Activated CD8-positive, alpha-beta memory T cell treated with anti-CD3 and anti-CD28 coated beads, Interleukin-2, amount 50 U/mL, for 48 hours (primary cell): ENCODE results near the gene SLC38A9.
"Not testable (repeated sequence)": the region's sequence is repeated elsewhere in the genome, so short reads cannot be mapped to it uniquely, and the experiment has no call there.

Source experiments
- DNase-seq: peaks from one replicate; pipeline ENCODE4 v3.0.0-alpha.2; 2020

Gene SLC38A9

GRCh38 chr5:55608595-55609349 lies 103.4 kb downstream of the SLC38A9 start:
- no peak for DNase-seq

GRCh38 chr5:55607309-55607708 lies 104.8 kb downstream of the SLC38A9 start:
- DNase-seq, result not testable (repeated sequence)

DNA sequence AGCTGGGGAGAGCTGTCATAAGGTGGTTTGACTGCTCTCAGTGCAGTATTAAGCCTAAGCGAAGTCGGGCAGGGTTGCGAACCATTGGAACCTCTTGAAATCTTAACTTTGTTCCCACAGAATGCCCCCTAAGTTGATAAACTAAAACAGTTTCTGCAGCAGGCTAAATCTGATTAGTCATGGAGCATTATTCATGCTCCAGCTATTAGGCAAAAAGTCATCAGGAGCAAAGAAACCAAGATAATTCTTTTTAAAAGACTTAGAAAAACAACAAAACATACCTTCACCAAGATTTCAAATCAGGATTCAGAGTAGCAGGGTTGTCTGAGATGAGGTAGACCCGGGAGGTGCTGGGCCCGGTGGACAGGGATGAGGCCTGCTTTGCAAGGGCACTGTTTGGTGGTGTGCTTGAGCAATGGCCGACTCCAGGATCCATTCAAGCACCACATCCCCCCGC lies 107.5 kb downstream of the SLC38A9 start:
- DNase-seq, result no peak

DNA sequence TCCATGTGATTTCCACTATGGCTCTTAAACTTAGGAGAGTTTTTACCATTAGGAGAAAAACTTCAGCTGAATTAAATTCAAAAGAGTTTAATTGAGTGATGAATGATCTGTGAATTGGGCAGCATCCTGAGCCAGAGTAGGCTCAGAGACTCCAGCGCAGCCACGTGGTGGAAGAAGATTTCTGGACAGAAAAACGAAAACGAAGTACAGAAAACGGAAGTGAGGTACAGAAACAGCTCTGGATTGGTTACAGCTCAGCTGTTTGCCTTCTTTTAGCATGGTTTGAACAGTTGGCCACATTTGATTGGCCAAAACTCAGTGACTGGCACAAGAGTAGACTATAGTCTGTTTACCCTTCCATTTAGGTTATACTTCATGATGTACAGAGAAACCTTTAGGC lies 108.2 kb downstream of the SLC38A9 start:
- DNase-seq, result no peak

DNA sequence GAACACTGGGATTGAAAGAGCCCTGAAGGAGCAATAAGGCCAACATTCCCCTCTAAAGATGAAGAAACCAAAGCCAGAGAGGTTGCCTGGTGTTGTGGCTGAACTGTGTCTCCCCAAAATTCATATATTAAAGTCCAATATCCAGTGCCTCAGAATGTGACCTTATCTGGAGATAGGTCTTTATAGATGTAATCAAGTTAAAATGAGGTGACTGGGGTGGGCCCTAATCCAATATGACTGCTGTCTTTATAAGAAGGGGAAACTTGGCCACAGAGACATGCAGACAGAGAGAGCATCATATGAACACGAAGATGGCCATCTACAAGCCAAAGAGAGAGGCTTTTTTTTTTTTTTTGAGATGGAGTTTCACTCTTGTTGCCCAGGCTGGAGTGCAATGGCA lies 110.5 kb downstream of the SLC38A9 start:
- DNase-seq, result no peak

GRCh38 chr5:55601204-55601618 lies 110.9 kb downstream of the SLC38A9 start:
- no peak for DNase-seq

- no peak for DNase-seq
Observed at GRCh38 chr5:55600497-55601203, 111.5 kb downstream of the SLC38A9 start.

DNA sequence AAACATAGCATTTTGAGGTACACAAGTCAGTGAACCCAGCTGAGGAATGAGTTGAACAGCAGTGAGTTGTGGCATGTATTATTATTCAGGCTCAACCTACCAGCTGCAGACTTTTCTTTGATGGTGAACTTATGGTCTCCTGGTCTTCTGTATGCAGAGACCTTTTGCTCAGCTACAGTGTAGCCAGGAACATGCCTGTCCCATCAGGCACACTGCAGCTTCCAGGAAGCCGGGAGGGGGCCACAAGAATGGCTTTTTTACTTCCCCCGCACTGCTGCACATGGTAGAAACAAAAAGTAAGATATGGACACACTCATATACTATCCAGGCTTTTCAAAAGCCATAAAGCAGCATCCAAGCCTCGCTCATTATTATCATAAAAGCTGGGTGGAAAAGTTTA lies 112.0 kb downstream of the SLC38A9 start:
- no peak for DNase-seq

GRCh38 chr5:55599148-55600050 lies 112.7 kb downstream of the SLC38A9 start:
- no peak for DNase-seq

DNA sequence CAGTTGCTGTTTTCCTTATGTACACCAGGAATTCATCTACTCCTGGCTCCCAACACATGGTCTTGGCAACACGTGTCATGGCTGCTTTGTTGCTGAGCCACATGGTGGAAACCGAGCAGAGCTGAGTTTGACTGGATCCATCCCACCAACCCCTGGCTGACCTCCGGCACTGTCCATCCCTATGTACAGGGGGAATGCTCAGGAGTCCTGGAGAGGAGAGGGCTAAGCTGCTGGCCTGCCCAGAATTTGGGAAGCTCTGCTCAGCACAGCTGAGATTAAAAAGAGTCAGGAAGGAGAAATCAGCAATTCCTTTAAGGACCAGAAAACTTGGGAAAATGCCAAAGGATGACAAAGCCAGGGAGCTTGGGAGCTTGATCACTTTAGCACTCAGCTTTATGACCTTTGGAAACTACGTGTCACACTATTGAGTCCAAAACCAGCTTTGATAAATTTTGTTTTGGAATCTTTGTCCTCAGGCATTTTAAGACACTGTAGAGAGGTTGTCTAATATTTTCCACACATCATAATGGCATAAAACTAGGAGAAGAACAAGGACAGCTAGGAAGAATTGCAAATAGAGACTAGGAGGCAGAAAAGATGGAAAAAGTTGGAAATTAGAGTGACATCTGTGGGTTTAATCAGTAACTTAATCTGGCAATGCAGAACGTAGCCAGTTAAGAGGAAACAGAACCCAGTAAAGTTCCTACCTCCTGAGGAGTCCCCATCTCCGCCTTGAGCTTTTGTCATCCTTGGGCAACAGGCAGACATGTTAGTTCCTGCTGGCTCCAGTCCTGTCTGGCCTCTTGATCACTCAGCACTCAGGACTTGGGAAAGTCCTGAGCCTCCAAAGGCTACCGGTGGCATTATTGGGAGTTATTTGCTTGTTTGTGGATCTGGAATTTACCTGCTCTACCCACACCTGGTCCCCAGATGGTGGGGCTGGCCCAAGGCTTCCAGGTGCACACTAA lies 114.8 kb downstream of the SLC38A9 start:
- no peak for DNase-seq

DNA sequence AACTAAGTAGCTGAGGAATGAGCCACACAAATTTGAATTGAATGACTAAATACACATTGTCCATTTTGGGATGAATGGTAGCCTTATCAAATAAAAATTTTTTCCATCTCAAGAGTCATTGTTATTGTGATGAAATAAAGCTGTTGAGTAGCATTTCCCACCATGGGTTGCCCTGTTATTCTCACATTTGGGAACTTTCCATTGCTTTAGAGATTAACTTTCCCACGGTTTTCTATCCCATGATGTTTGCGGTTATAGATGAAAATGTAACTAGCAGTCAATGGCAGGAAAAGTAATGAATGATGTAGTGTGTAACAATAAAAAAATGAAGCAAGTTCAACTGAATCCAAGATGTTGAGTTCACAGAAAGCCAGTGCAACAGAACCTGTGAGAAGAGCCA lies 117.5 kb downstream of the SLC38A9 start:
- no peak for DNase-seq

- no peak for DNase-seq
Observed at GRCh38 chr5:55593115-55593472, 119.0 kb downstream of the SLC38A9 start.

- no peak for DNase-seq
Observed at GRCh38 chr5:55592388-55593114, 119.6 kb downstream of the SLC38A9 start.

DNA sequence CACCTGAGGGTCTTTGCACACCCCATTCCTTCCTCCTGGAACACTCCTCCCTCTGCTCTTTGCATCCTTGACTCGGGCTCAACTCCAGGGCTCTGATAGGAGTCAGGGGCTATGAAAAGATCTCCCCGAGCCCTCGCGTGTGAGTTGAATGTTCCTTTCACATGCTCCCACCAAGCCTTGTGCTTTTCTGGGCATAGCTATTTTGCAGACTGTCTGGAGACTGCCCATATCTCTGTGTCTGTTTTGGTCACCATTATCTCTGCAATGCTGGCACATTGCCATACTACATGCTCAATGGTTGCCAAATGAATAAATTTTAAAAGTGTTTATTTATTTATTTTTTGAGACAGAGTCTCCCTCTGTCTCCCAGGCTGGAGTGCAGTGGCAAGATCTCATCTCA lies 120.4 kb downstream of the SLC38A9 start:
- DNase-seq, result no peak

DNA sequence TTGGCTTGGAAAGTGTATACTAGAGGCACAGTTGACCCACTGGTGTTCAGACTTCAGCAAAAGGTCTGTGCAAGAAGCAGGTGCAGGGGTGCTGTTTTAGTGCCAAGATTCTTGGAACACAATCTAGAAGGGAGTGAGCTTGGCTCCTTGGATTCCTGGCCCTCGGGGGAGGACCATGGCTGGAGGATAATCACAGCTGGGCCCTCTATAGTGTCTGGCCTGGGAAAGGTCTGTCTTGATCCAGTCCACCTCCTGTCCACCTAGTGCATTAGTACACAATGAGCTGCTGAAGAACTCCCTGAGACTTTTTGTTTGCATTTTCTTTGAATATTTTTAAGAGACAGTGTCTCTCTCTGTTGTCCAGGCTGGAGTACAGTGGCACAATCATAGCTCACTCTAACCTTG lies 126.9 kb downstream of the SLC38A9 start:
- no peak for DNase-seq

DNA sequence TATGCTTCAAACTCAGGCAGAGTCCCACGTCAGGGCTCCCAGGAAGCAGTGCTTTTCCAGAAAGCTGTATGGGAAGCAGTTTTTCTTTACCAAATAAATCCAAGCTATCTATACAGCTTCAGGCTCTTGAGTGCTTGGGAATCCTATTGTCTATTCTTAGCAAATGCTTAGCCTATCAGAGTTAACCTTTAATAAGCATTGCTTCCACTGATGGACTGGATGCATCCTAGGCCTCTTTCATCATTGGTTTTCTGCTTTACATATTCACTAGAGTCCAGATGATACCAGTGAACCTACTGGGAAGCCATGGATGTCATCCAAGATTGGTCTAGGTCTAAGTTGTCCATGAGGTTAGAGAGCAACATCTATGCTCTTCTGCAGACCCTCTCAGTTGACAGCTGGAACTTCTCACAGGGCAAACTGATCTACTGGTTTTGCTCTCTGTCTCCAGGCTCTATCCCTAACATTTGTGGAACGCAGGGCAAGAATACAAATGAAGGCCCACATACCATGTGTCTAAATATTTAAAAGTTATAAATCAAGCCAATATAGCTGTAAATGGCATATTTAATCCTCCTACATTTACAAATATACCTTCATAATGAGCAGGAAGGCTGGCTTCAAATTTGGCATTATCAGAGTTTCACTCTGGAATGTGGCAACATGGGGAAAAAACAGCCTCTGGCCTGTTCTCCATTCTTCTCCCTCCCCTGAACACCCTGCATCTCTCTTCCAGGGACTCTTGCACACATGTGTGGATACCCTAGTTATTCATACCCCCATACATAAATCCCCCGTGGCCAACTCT lies 127.5 kb downstream of the SLC38A9 start:
- no peak for DNase-seq

GRCh38 chr5:55583578-55583977 lies 128.5 kb downstream of the SLC38A9 start:
- DNase-seq, result no peak

- DNase-seq, result no peak
Observed at GRCh38 chr5:55582256-55582655, 129.9 kb downstream of the SLC38A9 start.

GRCh38 chr5:55580042-55580441 lies 132.1 kb downstream of the SLC38A9 start:
- DNase-seq, result no peak

DNA sequence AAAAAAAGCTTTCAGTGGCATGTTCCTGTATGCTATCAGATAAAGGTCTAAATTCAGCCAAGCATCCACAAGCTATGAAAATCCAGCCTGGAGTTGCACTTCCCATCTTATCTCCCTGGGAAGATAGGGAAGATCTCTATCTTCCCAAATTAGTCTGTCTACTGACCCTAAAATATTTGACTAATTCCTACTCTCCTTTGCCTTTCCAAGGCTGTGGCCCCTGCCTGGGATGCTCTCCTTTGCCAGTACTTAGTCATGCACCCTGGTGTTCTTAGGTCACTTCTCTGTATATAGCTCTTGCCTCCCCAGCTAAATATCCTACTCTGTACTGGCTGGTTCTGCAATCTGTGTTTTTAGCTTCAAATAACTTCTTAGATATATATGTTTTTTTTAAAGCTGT lies 133.4 kb downstream of the SLC38A9 start:
- no peak for DNase-seq
